Loucy (cell line): ENCODE results near the gene SLC35F1.

ENCODE experiments used
- H2AFZ ChIP-seq: fragments of 200-600 bp; sonication (generic); 2 replicates; pipeline ENCODE4 v1.6.0; 2016; ENCODE audit warnings: antibody characterized with exemption, mild to moderate bottlenecking, low read length, moderate library complexity
- H3F3A ChIP-seq: fragments of 200-600 bp; 2 replicates; pipeline ENCODE4 v1.6.0; 2016; ENCODE audit warnings: antibody characterized with exemption, low read depth, mild to moderate bottlenecking
- H3K27me3 ChIP-seq: fragments of 200-600 bp; sonication (generic); 2 replicates; pipeline ENCODE4 v1.6.1; 2014; ENCODE audit warnings: low read length, mild to moderate bottlenecking; ENCODE audit not compliant: insufficient read depth, poor library complexity, severe bottlenecking
- H3K36me3 ChIP-seq: fragments of 200-600 bp; sonication (generic); 2 replicates; pipeline ENCODE4 v1.6.1; 2016; ENCODE audit warnings: low read length; ENCODE audit not compliant: insufficient read depth
- H3K4me1 ChIP-seq: fragments of 200-600 bp; sonication (generic); 2 replicates; pipeline ENCODE4 v1.5.1; 2014; ENCODE audit warnings: low read length, mild to moderate bottlenecking; ENCODE audit not compliant: insufficient read depth, poor library complexity, severe bottlenecking
- H3K4me2 ChIP-seq: fragments of 200-600 bp; sonication (generic); 2 replicates; pipeline ENCODE4 v1.6.0; 2014; ENCODE audit warnings: antibody characterized with exemption, low read length, low read depth, mild to moderate bottlenecking; ENCODE audit not compliant: poor library complexity, severe bottlenecking
- H3K4me3 ChIP-seq: fragments of 200-600 bp; sonication (generic); 2 replicates; pipeline ENCODE4 v1.5.1; 2014; ENCODE audit warnings: low read length, mild to moderate bottlenecking, mixed read lengths; ENCODE audit not compliant: poor library complexity, severe bottlenecking
- H3K79me2 ChIP-seq: fragments of 200-600 bp; sonication (generic); 2 replicates; pipeline ENCODE4 v1.6.1; 2014; ENCODE audit warnings: low read length; ENCODE audit not compliant: insufficient read depth
- H3K9ac ChIP-seq: fragments of 200-600 bp; sonication (generic); 2 replicates; pipeline ENCODE4 v1.6.0; 2014; ENCODE audit warnings: mild to moderate bottlenecking, low read depth, low read length, moderate library complexity; ENCODE audit not compliant: poor library complexity, severe bottlenecking
- H3K9me2 ChIP-seq: fragments of 200-600 bp; sonication (generic); replicated peaks from 2 replicates; pipeline ENCODE4 v1.6.1; 2016; ENCODE audit warnings: low read depth, low read length, mixed read lengths
- H3K9me3 ChIP-seq: fragments of 200-600 bp; sonication (generic); 2 replicates; pipeline ENCODE4 v1.6.1; 2014; ENCODE audit warnings: mild to moderate bottlenecking, antibody characterized with exemption, low read length, low read depth; ENCODE audit not compliant: insufficient read depth
- H4K20me1 ChIP-seq: fragments of 200-600 bp; sonication (generic); 2 replicates; pipeline ENCODE4 v1.6.0; 2014; ENCODE audit warnings: antibody characterized with exemption, low read length, mild to moderate bottlenecking; ENCODE audit not compliant: insufficient read depth, poor library complexity, severe bottlenecking
- EZH2phosphoT487 ChIP-seq: fragments of 200-600 bp; IDR thresholded peaks from 2 replicates; pipeline ENCODE4 v1.6.1; 2018; ENCODE audit warnings: antibody characterized with exemption, mild to moderate bottlenecking, moderate library complexity, borderline replicate concordance
- TF ChIP-seq, protein P1 (sequence below): fragments of 200-600 bp; sonication (generic); conservative IDR thresholded peaks from 2 replicates; pipeline ENCODE4 v1.5.1; 2014; ENCODE audit warnings: mild to moderate bottlenecking, antibody characterized with exemption, low read length

SLC35F1 gene

GRCh38 chr6:118197539-118197938, 290.5 kb downstream of the SLC35F1 start:
- H3K4me2 ChIP-seq: no peak overlapping the region
- H2AFZ ChIP-seq: no peak overlapping the region
- H3K9me2 ChIP-seq: no peaks in the 10 kb centered on the region
- no peaks in the 10 kb centered on the region for H3K36me3 ChIP-seq
- no peak overlapping the region for H3K4me3 ChIP-seq
- H3K4me1 ChIP-seq: no peaks in the 10 kb centered on the region
- TF ChIP-seq, protein P1, sequence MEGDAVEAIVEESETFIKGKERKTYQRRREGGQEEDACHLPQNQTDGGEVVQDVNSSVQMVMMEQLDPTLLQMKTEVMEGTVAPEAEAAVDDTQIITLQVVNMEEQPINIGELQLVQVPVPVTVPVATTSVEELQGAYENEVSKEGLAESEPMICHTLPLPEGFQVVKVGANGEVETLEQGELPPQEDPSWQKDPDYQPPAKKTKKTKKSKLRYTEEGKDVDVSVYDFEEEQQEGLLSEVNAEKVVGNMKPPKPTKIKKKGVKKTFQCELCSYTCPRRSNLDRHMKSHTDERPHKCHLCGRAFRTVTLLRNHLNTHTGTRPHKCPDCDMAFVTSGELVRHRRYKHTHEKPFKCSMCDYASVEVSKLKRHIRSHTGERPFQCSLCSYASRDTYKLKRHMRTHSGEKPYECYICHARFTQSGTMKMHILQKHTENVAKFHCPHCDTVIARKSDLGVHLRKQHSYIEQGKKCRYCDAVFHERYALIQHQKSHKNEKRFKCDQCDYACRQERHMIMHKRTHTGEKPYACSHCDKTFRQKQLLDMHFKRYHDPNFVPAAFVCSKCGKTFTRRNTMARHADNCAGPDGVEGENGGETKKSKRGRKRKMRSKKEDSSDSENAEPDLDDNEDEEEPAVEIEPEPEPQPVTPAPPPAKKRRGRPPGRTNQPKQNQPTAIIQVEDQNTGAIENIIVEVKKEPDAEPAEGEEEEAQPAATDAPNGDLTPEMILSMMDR: no peak
- no peak for TF ChIP-seq EZH2phosphoT487
- H4K20me1 ChIP-seq: no peaks in the 10 kb centered on the region
- no peaks in the 10 kb centered on the region for H3K79me2 ChIP-seq
- H3K9ac ChIP-seq: no peak overlapping the region
- H3K9me3 ChIP-seq: no peaks in the 10 kb centered on the region
- H3F3A ChIP-seq: no peaks in the 10 kb centered on the region
- H3K27me3 ChIP-seq: no peaks in the 10 kb centered on the region

- Histone ChIP-seq H3K9me3 (no peaks in the 10 kb centered on the region), H3F3A (no peaks in the 10 kb centered on the region), H3K4me2 (no peak overlapping the region), H3K4me3 (no peak overlapping the region), H3K27me3 (no peaks in the 10 kb centered on the region), H3K79me2 (no peaks in the 10 kb centered on the region), H3K36me3 (no peaks in the 10 kb centered on the region), H2AFZ (no peak overlapping the region), H3K9ac (no peak overlapping the region), H3K4me1 (no peaks in the 10 kb centered on the region), H3K9me2 (no peaks in the 10 kb centered on the region), H4K20me1 (no peaks in the 10 kb centered on the region)
- TF ChIP-seq EZH2phosphoT487: no peak
- TF ChIP-seq, protein P1: no peak
Measured at GRCh38 chr6:118198746-118199145, 291.7 kb downstream of the SLC35F1 start.

DNA sequence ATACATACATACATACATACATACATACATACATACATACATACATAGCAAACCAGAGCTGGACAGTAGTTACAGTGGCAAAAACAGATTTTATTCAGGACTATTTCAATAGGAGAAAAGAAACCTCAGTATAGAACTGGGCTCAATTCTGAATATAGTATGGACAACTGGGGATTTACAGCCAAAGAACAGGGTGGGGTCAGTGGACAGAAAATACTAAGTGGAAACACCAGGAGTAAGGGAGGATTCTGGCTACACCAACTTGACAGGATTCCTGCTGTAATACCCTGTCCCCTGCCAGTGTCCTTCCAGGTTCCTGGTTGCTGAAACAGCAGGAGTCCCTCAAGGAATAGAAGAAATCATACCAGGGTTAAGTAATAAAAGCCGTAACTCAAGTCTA, 293.1 kb downstream of the SLC35F1 start:
- no peaks in the 10 kb centered on the region for H3F3A ChIP-seq
- no peaks in the 10 kb centered on the region for H3K36me3 ChIP-seq
- TF ChIP-seq, protein P1: no peak
- TF ChIP-seq EZH2phosphoT487: no peak
- H3K9ac ChIP-seq: no peak overlapping the region
- no peaks in the 10 kb centered on the region for H3K27me3 ChIP-seq
- H3K9me3 ChIP-seq: no peaks in the 10 kb centered on the region
- H2AFZ ChIP-seq: no peak overlapping the region
- H3K4me2 ChIP-seq: no peak overlapping the region
- H3K9me2 ChIP-seq: no peaks in the 10 kb centered on the region
- no peaks in the 10 kb centered on the region for H3K4me1 ChIP-seq
- no peaks in the 10 kb centered on the region for H3K79me2 ChIP-seq
- H3K4me3 ChIP-seq: no peak overlapping the region
- H4K20me1 ChIP-seq: no peaks in the 10 kb centered on the region
